NCI-H1694 treated with DMSO at 0.1 percent for 48 hours (cell line): ENCODE results near the gene MAP3K20.
"Not testable (repeated sequence)": the region's sequence is repeated elsewhere in the genome, so short reads cannot be mapped to it uniquely, and the experiment has no call there.

Source experiments
- DNase-seq: peaks from one replicate; lab custom pipeline; 2025; lab: John Stamatoyannopoulos, UW

Gene MAP3K20

GRCh38 chr2:173232956-173233744 lies 157.5 kb downstream of the MAP3K20 start:
- DNase-seq, result no peak

DNA sequence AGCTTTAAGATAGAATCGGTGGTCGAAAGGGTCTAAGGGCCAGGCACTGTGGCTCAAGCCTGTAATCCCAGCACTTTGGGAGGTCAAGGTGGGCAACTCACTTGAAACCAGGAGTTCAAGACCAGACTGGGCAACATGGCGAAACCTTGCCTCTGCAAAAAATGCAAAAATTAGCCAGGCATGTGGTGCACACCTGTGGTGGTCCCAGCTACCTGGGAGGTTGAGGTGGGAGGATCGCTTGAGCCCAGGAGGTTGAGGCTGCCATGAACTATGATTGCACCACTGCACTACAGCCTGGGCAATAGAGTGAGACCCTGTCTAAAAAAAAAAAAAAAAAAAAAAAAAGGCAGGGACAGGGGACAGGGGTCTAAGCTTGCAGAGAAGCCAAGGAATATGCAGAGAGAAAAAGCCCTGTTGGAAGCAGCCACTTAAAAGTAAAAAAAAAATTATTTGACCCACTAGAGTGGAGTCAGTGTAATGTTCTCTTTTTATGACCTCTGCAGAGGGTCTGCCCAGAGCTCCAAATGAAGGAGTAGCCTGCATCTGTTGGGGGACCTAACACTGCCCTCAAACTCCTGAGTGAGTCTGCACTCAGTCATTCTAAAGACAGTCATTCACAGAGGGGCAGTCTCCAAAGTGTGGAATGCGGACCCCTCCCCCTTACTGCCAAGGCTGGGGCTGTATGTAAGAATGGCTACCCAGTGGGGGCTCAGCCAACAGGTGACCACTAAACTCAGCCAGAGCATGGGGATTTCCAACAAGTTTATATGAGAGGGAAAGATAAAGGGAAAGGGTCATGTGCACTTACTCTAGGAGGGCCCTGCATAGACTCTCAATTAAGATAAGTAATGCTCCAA lies 160.5 kb downstream of the MAP3K20 start:
- DNase-seq, result no peak

DNA sequence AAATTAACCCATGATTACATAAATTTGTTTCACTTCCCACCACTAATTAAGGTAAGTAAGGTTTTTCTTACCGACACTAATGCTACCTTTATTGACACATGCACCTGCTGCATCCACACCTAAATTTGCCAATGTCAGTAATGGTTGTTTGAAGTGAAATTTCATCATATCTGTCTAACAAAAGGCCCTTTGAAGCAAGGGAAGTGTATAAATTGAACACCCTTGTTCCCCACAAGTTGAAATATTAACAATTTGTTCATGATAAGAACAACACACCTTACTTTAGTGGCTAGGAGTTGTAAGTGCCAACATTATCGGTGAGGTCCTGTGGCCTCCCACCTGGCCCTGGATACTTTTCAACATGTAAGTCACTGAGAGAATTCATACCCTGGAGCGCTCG lies 162.7 kb downstream of the MAP3K20 start:
- DNase-seq, result no peak

DNA sequence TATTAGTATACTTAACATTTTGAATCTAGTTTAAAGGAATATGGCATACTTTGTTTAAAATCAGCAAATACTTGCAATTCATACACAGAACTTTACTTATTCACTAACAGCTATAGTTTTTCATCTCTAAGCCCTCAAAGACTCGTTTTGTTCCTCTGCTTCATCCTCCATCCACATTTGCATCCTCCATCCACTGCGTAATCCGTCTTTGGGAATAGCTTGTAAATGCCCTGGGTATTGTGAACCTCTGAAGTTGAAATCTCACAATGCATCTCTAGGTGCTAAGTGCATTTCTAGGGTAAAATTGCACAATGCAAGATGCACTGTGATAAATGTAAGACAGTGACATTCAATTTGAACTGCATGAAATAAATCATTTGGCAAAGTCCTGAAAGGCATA lies 163.2 kb downstream of the MAP3K20 start:
- no peak for DNase-seq

DNA sequence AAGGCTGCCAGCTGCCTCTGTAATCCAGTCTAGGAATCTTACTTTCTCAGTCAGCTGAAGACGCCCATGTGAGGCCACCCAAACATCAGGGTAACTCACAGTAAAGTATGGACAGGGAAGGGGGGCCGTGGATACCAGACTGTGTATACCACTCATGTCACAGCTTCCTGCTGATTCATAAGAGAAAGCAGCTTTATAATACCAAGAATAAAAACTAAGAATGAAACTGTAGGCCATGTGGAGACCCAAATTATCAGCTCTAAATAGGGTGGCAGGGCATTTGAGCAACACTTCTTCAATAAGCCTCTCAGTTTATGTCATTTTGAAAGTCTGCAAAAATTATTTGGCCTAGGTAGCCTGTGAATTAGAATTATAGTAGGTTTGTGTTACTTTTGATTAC lies 164.0 kb downstream of the MAP3K20 start:
- DNase-seq, result no peak

- DNase-seq, result no peak
Observed at GRCh38 chr2:173240083-173240482, 164.4 kb downstream of the MAP3K20 start.

- no peak for DNase-seq
Observed at GRCh38 chr2:173241643-173242042, 166.0 kb downstream of the MAP3K20 start.

DNA sequence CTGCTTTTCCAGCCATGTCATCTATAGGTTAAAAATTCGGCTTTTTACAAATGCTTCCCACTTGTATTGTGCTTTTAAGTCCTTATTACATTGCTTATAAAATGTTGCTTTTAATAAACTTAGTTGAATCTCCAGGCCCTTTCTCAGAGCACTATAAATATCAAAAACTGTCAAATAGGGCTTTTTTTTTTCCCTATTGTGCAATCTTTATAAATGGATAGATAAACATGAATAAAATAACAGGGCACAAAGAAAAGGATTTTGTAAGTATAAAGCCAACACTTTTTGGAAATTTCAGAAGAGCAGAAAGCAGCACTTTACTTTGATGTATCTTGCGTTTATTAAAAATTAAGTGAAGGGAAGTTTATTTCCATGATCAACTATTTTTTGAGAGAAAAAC lies 171.5 kb downstream of the MAP3K20 start:
- DNase-seq, result no peak

DNA sequence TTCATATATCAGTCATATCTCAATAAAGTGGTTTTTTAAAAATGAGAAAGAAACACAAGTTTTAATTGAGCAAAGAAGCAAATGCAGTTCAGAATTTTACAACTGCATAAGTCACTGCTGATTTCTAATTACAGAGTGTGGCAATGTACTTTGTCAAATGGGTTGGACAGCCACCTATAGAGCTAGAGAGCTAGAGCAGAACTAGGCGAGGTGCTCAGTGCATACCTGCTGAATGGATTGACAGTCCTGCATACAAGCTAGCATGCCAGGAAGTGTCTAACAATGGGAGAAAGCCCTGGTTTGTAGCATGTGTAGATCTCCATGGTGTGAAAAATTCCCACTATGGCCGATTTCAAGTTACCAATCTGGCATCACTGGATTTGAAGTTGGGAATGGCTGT lies 172.7 kb downstream of the MAP3K20 start:
- DNase-seq, result no peak

DNA sequence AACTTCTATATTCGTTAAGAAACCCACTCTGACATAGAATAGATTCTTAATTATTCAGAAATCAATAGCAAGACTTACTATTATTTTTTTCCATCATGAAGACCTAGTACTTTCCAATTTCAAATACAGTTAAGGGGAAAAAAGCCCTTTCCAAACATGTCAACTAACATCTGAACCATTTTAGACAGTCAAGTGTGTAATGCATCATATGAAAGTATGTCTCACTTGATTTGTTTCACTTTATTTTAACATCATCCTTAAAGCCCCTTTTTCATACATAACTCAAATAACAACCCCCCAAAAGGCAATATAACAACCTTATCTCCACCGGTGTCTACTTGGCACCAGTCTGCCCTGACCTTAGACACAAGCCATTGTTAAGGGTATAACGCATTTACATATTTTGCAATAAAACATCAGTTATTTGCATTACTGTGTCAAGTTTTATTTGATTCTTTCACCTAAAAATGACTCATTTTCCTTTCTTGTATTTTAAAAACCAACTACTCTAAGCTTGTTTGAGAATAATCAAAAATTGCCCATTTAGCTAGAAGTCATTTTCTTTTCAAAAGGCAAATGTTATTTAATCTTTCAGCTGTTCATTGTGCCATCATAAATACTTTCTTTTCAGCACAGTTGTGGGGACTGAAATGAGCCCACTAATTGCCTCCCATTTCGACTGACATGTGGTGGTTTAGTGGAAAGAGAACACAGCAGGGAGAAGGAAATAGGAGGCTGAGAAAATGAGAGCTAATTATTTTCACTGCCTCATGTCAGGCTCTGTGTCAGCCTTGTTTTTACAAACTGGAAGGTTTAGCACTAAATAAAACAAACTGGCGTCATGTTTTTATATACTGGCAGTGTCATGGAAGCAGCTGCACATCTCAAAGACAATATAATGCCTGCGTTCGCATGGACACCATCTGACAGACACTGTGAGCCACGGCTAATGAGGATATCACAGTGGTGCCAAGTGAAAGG lies 174.3 kb downstream of the MAP3K20 start:
- DNase-seq, result peak; percentile 99

DNA sequence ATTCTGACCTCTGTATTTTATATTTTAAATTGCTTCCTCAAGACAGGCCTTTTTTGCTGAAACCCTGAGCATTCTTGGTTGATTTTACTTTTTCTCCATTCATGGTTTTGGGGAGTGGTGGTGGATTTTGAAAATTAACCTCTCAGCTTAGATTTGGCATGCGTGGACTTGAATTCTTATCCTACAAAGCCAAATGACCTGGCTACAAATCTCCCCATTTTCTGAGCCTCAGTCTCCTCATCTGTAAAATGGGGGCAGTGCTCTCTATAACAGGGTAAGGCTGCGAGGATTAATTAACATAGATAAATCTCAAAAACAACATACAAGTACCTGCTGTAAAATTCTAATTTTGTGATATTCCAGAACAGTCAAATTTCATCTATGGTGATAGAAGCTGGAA lies 175.6 kb downstream of the MAP3K20 start:
- no peak for DNase-seq

DNA sequence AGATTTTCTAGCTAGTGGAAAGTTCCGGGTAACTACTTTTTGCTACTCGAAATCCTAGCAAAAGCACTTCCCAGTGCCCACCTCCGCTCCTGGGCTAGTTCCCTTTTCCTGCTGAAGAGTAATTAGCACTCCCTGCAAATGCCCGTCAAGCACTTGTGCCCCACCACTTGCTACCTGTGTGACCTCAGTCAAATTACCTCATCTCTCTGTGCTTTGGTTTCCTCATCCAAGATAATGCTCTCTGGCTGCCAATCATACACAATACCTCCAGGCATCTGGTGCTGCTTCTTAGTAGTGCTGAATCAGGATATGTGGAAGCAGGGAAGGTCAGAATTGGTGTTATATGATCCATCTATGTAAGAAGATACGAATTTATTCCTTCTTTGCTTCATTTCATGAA lies 176.9 kb downstream of the MAP3K20 start:
- no peak for DNase-seq

- DNase-seq, result no peak
Observed at GRCh38 chr2:173254659-173255058, 179.0 kb downstream of the MAP3K20 start.

DNA sequence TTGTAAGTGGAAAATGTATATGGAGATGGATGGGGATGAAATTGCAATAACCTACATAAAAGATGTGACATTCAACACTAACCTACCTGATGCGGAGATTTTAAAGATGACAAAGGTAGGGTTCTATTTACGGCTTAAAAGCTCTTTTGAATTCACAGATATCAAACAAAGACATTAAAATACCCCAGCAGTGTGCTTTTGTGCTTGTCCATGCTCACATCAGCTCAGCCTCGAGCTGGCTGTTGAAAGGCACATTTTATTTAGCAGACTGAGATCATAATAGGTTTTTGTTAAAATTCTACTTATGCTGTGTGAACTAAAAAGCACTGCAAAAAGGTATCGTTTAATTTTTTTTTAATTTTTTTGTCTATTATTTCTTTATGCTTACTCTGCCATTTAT lies 183.1 kb downstream of the MAP3K20 start:
- no peak for DNase-seq

- DNase-seq, result not testable (repeated sequence)
Observed at GRCh38 chr2:173262356-173262755, 186.7 kb downstream of the MAP3K20 start.

- no peak for DNase-seq
Observed at GRCh38 chr2:173264151-173264550, 188.5 kb downstream of the MAP3K20 start.

DNA sequence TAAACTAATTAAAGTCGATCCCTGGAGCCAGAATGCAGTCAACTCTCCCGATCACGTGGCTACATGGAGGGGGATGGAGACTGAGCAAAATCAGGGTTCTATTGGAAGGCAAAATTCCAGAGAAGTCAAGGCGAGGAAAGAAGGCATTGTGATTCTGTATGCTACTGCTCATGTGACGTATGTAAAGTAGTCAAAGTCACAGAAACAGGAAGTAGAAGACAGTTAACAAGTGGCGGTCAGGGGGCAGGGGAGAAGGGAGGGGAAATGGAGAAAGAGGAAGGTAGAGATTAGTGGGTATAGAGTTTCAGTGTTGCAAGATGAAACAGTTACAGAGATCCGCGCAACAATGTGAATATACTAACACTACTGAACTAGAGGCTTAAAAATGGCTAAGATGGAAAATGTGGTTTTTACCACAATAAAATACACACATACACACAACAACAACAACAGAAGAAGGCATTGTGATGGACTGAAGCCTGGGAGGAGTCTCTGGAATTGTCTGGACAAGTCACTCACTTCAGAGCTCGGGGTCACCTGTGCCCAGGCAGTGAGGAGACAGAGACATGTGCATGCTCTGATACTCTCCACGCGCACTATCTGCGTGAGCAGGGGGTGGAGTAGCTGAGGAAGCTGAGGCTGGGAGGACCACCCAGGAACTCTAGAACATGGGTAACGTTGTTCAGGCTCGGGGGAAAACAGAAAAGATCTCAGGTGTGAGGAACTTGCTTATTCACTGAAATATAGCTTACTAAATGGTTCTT lies 189.1 kb downstream of the MAP3K20 start:
- DNase-seq, result no peak

- DNase-seq, result no peak
Observed at GRCh38 chr2:173271135-173271534, 195.5 kb downstream of the MAP3K20 start.

DNA sequence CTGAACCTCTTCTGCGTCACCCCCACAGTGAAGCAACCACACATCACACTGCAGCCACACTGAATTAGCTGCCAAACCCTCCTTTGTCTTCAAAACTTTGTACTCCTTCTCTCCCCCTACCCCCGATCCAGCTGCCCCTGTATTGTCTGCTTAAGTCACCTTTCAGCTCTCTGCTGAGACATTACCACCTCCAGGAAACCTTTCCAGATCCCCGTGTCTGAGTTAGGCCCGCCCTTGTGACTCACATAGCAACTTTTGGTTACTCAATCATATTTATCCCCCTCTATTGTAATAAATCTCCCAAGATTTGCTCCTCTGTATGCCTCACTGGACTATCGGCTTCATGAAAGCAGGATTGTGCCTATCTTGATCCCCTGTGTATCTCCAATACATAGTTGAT lies 196.2 kb downstream of the MAP3K20 start:
- no peak for DNase-seq

DNA sequence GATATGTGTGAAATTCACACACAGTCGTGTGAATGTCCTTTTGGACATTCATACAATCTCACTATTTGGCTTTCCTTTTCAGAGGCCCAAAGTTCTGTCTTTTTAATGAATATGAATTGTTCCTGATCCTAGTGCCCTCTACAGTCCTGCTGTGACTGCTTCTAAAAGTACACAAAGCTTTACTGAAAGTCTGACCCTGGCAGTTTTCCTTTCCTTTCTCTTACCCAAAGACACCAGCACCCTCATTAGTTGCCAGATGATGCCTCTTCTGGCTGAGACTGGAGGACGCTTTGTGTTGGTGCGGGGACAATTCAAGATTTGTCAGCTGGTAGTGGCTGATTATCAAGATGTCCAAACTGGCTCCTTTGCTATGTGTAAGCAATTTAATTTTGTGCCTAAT lies 197.2 kb downstream of the MAP3K20 start:
- no peak for DNase-seq

- DNase-seq, result no peak
Observed at GRCh38 chr2:173278794-173279526, 203.3 kb downstream of the MAP3K20 start.
